NT2/D1 (cell line): ENCODE data around the gene RUNX1.

ENCODE experiments used
- DNase-seq: peaks from one replicate; pipeline ENCODE4 v3.0.0-alpha.2; 2011; ENCODE audit warnings: low read depth, low spot score
- H3K27me3 ChIP-seq: 2 replicates; pipeline ENCODE4 v1.6.0; 2011; ENCODE audit warnings: mild to moderate bottlenecking; ENCODE audit not compliant: insufficient read length, insufficient read depth
- H3K36me3 ChIP-seq: 2 replicates; pipeline ENCODE4 v1.6.1; 2011; ENCODE audit warnings: mild to moderate bottlenecking, low read length, mixed read lengths; ENCODE audit not compliant: insufficient read depth, insufficient read length
- H3K4me1 ChIP-seq: 2 replicates; pipeline ENCODE4 v1.5.1; 2011; ENCODE audit not compliant: insufficient read depth, insufficient read length
- H3K4me3 ChIP-seq: 2 replicates; pipeline ENCODE4 v1.5.1; 2011; ENCODE audit warnings: low read depth; ENCODE audit not compliant: insufficient read length
- H3K9ac ChIP-seq: 2 replicates; pipeline ENCODE4 v1.6.0; 2011; ENCODE audit warnings: low read depth; ENCODE audit not compliant: insufficient read length
- H3K9me3 ChIP-seq: 2 replicates; pipeline ENCODE4 v1.5.1; 2011; ENCODE audit warnings: mild to moderate bottlenecking, low read length; ENCODE audit not compliant: insufficient read depth
- SUZ12 ChIP-seq: IDR thresholded peaks from 2 replicates; pipeline ENCODE4 v1.6.1; 2011; ENCODE audit not compliant: insufficient read length, insufficient read depth; ENCODE audit errors: extremely low read depth
- YY1 ChIP-seq: IDR thresholded peaks from 2 replicates; pipeline ENCODE4 v1.6.1; 2011; ENCODE audit not compliant: insufficient read length, insufficient read depth
- ZNF274 ChIP-seq: IDR thresholded peaks from 2 replicates; pipeline ENCODE4 v1.6.1; 2011; ENCODE audit warnings: mild to moderate bottlenecking, low read depth, low read length

RUNX1 gene

GRCh38 chr21:34770576-34770975 lies 278.5 kb downstream of the RUNX1 start:
- TF ChIP-seq YY1 (no peak), ZNF274 (no peak), SUZ12 (no peak)
- Histone ChIP-seq H3K9ac (no peak overlapping the region), H3K4me3 (no peak overlapping the region), H3K36me3 (no peaks in the 10 kb centered on the region), H3K9me3 (no peaks in the 10 kb centered on the region), H3K27me3 (no peaks in the 10 kb centered on the region), H3K4me1 (no peaks in the 10 kb centered on the region)
- DNase-seq, result no peak

- no peak for DNase-seq
- no peaks in the 10 kb centered on the region for H3K4me1 ChIP-seq
- no peaks in the 10 kb centered on the region for H3K36me3 ChIP-seq
- no peak overlapping the region for H3K4me3 ChIP-seq
- no peak overlapping the region for H3K9ac ChIP-seq
- no peaks in the 10 kb centered on the region for H3K27me3 ChIP-seq
- H3K9me3 ChIP-seq, result peaks cover 8% of the 10 kb centered on the region
- TF ChIP-seq YY1, result no peak
Observed at GRCh38 chr21:34768326-34768725, 280.8 kb downstream of the RUNX1 start.

DNA sequence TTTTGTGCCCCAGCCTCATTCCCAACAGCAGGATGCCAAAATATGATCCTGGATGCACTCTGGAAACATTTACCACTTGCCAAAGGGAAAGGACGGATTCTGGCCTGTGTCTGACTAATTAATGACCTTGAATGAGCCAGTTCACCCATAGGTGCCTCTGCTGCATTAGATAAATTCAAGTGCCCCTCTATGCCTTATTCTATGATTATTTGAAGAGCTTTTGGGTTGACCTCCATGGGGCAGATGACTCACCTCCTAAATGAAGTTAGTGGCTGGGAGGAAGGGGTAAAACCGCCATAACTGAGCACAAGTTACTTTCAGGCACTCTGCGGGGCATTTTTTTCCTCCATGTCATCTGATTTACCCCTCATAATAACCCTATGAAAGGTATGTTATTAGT lies 282.2 kb downstream of the RUNX1 start:
- TF ChIP-seq SUZ12, result no peak
- no peak for TF ChIP-seq ZNF274
- no peak for TF ChIP-seq YY1
- no peak overlapping the region for H3K9ac ChIP-seq
- no peak overlapping the region for H3K4me3 ChIP-seq
- H3K9me3 ChIP-seq, result peaks cover 8% of the 10 kb centered on the region
- no peaks in the 10 kb centered on the region for H3K27me3 ChIP-seq
- no peaks in the 10 kb centered on the region for H3K4me1 ChIP-seq
- no peak for DNase-seq
- H3K36me3 ChIP-seq, result no peaks in the 10 kb centered on the region

GRCh38 chr21:34765619-34766018 lies 283.5 kb downstream of the RUNX1 start:
- Histone ChIP-seq H3K4me1 (no peaks in the 10 kb centered on the region), H3K4me3 (no peak overlapping the region), H3K36me3 (no peaks in the 10 kb centered on the region), H3K9me3 (peaks cover 8% of the 10 kb centered on the region), H3K9ac (no peak overlapping the region), H3K27me3 (no peaks in the 10 kb centered on the region)
- TF ChIP-seq YY1, result no peak
- no peak for DNase-seq

GRCh38 chr21:34764715-34765284 lies 284.3 kb downstream of the RUNX1 start:
- H3K27me3 ChIP-seq, result no peaks in the 10 kb centered on the region
- peaks cover 8% of the 10 kb centered on the region for H3K9me3 ChIP-seq
- DNase-seq, result no peak
- H3K9ac ChIP-seq, result no peak overlapping the region
- H3K36me3 ChIP-seq, result no peaks in the 10 kb centered on the region
- H3K4me1 ChIP-seq, result no peaks in the 10 kb centered on the region
- H3K4me3 ChIP-seq, result no peak overlapping the region
- TF ChIP-seq ZNF274 (no peak), SUZ12 (no peak), YY1 (no peak)

GRCh38 chr21:34762786-34763185 lies 286.3 kb downstream of the RUNX1 start:
- no peaks in the 10 kb centered on the region for H3K4me1 ChIP-seq
- H3K4me3 ChIP-seq, result no peak overlapping the region
- TF ChIP-seq SUZ12, result no peak
- no peak for TF ChIP-seq YY1
- no peak for TF ChIP-seq ZNF274
- H3K9ac ChIP-seq, result no peak overlapping the region
- no peaks in the 10 kb centered on the region for H3K36me3 ChIP-seq
- no peak for DNase-seq
- H3K27me3 ChIP-seq, result no peaks in the 10 kb centered on the region
- H3K9me3 ChIP-seq, result peaks cover 8% of the 10 kb centered on the region

GRCh38 chr21:34761758-34762330 lies 287.3 kb downstream of the RUNX1 start:
- Histone ChIP-seq H3K4me1 (no peaks in the 10 kb centered on the region), H3K4me3 (no peak overlapping the region), H3K36me3 (no peaks in the 10 kb centered on the region), H3K9ac (no peak overlapping the region), H3K27me3 (no peaks in the 10 kb centered on the region), H3K9me3 (peaks cover 8% of the 10 kb centered on the region)
- TF ChIP-seq SUZ12 (no peak), ZNF274 (no peak), YY1 (no peak)
- DNase-seq, result no peak
